Femur (tissue), 1 donor: ENCODE results near the gene PKMYT1.

Experiments used
- DNase-seq: peaks from one replicate; pipeline ENCODE4 v3.0.0-alpha.2; 2017

PKMYT1 gene

DNA sequence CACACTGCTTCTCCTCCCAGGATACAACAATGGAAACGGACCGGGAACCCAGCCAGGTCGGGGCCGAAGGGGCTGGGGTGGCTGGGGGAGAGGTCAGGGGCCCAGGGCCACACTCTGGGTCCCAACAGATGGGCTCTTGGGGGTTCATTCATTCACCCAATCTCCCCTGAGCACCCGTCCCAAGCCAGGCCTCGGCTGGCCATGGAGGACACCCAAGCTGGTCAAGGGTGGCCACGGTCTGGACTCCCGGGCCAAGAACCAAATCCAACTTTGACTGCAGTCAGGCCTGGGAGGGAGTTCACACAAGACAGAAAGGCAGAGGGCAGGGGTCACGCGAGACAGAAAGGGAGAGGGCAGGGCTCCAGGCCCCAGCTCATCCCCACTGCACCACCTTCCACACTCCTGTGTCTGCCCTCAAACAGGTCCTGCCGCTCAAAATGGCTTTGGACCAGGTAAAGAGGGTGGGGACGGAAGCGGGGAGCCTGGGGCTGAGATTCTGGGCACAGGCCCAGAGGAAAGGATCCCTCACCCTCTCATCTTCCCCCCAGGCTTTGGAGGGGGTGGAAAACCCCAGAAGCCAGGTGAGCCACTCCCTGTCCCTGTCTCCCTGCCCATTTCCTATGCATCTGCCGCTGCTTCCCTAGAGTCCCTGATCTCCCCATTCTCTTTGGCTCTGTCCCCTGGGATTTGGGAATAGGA, 12.3 kb upstream of the PKMYT1 start:
- DNase-seq, result no peak

DNA sequence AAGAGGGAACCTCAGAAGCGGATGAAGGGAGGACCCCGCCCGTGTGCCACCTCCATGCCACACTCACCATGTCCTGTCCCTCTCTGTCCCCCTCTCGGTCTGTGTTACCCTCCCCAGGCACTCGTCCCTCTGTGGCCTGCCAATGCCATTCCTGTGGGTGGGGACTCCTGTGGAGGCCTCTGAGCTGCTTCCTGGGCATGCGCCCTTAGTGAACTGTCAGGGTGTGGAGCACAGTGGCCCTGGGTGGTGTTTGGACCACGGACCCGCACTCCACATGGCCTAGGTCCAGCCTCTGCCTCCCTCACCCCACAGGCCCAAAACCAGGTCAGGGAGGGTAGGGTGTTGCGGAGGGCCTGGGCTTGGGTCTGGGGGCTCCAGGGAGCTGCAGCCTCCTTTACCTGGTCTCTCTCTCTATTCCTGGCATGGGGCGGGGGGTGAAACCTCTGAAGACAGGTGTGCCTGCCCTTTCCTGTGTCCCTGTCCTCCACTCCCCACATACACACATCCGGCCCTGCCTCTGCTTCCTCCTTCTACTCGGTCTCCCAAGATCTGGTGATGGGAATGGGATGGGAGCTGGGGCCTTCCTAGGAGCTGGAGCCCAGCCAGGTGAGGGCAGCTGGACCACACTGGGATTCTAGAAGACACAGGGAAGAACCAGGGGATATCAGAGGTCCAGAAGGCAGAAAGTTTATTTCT, 11.5 kb upstream of the PKMYT1 start:
- no peak for DNase-seq

DNA sequence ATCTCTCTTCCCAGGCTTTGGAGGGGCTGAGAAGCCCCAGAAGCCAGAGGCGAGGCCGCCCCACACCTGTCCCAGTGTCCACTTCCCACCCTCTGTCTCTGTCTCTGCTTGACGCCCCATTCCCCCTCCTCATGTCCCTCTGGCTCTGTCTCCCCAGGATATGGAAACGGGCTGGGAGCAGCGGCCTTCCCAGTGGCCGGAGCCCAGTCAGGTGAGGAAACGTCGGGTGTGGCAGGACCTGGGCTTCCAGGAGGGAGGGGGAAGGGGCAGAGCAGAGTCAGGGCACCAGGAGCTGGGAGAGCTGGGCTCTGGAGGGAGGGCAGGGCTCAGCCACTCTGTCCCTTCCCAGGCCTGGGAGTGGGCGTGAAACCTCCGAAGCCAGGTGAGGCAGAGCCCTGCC, 10.6 kb upstream of the PKMYT1 start:
- DNase-seq, result no peak

DNA sequence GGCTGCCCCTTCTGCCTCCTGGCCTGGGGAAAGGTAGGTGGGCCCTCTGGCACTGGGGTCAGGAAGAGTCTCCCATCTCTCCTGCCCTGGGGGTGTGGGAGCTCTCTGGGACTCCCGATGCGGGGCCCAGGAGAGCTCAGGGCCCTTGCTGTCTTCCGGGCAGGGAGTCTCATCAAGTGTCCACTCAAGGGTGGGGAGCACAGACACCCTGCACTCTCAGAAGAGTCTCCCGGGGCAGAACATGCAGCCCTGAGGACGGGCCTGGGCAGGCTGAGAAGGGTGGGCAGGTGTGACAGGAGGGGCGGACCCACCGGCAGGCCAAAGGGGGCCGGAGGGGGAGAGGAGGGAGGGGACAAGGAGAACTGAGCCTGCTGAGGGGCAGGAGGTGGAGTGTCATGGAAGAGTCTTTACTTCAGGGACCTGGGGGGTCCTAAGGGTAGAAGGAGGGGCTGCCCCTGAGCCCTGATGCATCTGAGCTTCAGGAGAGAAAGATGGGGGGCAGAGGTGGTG, 8.4 kb upstream of the PKMYT1 start:
- no peak for DNase-seq

DNA sequence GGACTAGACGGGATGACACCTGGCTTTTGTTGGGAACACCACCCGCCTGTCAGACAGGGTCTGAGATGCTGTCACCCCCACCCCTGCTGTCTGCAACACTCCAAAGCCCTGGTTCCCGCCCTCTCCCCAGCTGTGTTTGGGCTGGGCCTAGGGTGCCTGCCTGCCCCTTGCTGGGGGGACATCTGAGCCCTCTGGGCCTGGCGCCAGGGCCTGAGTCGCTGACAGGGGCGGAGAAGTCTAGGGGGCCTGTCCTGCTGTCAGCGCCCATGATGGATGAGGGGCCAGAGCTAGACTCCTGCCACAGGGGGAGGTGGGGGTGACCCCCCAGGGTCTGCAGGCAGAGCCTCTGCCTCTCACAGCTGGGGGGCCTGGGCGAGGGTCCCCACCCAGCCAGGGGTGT, 7.6 kb upstream of the PKMYT1 start:
- peak; percentile 74 for DNase-seq

DNA sequence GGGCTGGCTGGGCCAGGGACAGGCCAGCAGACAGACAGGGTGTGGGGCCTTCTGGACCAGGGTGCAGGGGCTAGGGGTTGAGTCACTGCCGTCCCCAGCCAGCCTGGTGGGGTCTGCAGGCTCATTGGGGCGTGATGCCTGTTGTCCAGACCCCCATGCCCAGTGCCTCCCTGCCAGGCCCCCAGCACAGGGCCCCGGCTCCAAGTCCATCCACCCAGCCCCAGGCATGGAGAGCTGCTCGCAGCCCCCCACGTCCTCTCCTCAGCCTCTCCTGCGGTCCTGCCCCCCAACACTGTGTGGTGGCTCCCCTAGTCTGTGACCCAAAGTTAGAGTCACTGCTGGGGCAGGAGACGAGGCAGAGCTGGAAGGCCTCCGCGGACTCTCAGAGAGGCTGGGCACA, 7.0 kb upstream of the PKMYT1 start:
- DNase-seq, result no peak

DNA sequence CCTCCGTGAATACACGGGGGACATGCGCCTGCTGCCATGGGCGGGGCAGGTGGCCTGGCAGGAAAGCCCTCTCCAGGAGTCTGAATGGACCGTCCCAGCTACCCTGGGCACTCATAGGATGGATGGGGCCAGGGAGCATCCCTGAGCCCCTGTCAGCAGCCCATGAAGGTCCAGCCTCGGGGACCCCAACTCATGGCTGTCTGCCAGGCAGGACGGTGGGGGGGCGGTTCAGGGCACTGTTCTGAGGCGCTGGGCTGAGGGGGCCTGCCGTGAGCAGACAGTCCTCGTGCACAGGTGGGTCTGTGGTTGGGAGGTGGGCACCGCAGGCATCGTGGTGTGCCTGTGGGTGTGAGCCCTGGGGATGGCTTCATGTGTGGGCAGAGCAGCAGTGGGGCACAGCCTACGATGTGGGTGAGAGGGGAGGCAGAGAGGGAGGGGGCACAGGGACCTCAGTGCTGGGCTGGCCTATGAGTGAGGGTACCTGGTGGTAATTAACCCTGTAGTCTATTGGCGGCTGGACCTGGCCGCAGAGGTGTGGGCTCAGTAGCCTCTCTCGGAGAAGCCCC, 6.5 kb upstream of the PKMYT1 start:
- DNase-seq, result no peak

DNA sequence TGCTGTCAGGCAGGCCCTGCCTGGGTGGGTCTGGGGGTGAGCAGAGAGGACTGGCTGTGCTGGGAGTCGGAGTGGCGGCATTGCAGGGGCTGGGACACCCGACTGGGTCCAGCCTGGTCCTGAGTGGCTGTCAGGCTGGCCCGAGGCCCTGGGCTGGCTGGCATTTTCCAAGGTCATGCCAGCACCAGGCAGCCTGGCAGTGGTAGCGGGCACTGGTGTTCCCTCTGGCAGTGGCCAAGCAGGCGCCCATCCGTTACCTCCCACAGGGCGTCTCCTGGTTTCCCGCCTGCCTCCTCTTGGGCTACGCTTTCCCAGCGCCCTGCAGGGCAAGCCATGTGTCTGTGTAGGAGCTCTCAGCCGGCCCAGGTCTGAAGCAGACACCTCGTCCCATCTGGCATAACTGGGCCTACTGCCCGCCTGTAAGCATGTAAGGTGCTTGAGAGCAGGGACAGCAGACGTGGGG, 5.7 kb upstream of the PKMYT1 start:
- no peak for DNase-seq

DNA sequence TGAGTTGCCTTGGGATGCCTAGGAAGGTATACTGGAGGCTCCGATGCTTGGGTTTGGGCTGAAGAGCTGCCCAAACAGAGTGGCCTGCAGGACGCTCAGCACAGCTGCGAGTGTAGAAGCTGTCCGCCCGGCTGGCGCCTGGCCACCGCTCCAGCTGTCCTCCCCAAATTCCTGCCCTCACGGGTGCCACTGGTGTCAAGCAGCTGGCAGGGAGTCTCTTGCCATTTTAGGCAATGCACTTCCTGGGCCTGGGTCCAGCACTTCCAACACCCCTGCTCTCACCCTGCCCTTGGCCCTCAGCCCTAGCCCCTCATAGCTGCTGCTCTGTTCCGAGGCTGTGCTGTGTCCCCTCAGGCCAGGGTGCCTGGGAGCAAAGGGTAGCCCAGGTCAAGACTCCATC, 5.2 kb upstream of the PKMYT1 start:
- DNase-seq, result peak; percentile 87

DNA sequence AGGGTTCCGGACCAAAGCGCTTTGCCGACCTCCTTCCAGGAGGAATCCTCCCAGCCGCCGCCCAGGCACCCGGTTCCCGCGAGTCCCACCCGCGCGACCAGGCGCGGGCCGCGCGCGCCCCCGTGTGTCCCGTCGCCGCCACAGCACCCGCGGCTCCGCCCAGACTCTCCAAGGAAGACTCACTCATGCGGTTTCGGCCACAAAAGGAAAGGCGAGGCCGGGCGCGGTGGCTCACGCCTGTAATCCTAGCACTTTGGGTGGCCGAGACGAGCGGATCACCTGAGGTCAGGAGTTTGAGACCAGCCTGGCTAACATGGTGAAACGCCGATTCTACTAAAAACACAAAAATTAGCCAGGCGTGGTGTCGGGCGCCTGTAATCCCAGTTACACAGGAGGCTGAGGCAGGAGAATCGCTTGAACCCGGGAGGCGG, 3.5 kb upstream of the PKMYT1 start:
- peak; percentile 89 for DNase-seq

DNA sequence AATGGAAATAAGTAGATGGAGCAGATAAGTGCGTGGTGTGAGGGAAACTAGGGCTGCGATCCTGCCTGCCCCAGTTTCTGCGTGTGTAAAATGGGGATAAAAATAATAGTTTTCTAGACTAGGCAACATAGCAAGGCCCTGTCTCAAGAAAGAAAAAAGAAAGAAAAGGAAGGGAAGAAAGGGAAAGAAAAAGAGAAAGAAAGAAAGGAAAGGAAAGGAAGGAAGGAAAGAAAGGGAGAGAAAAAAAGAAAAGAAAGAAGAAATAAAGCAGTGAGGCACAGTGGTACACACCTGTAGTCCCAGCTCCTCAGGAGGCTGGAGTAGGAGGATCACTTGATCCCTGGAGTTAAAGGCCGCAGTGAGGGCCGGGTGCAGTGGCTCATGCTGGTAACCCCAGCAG, 2.2 kb upstream of the PKMYT1 start:
- no peak for DNase-seq

DNA sequence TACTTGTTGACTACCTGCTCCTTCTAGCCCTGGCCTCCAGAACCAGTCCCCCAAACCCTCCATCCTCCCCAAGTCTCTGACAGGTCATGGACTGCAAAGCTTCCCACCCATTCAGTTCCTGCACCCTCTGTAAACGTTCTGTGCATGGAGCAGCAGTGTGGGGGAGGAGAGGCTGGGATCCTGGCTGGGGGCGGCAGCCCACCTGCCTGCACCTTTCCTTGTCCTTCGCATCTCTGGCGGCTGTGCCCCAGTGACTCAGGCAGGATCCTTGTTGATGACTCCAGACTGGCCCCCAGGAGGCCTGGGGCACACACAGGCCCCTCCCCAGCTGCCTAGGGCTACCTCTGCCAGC, 1.6 kb upstream of the PKMYT1 start:
- DNase-seq, result no peak

DNA sequence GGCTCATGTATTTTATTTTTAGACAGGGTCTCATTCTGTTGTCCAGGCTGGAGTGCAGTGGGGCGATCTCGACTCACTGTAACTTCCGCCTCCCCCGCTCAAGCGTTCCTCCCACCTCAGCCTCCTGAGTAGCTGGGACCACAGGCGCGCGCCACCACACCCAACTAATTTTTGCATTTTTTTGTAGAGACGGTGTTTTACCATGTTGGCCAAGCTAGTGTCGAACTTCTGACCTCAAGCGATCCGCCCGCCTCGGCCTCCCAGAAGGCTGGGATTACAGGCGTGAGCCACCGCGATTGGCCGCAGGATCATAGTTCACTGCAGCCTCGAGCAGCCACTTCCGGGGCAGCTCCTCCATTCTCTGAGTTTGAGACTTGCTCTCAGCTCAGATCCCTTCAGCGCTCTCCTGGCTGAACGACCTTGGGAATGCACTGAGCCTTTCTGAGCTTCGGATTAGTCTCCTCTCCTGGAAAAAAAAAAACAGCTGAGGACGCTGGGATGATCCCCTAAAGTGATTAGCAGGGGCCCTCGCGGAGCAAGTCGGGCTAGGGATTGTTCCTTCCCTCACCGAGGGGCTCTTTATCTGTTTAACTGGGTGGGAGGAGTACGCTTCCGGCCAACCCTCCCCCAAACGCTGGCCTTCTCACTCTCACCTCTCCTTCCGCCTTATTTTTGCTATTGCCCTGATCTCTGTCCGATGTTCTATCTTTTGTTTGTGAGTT, 1.1 kb upstream of the PKMYT1 start:
- no peak for DNase-seq

DNA sequence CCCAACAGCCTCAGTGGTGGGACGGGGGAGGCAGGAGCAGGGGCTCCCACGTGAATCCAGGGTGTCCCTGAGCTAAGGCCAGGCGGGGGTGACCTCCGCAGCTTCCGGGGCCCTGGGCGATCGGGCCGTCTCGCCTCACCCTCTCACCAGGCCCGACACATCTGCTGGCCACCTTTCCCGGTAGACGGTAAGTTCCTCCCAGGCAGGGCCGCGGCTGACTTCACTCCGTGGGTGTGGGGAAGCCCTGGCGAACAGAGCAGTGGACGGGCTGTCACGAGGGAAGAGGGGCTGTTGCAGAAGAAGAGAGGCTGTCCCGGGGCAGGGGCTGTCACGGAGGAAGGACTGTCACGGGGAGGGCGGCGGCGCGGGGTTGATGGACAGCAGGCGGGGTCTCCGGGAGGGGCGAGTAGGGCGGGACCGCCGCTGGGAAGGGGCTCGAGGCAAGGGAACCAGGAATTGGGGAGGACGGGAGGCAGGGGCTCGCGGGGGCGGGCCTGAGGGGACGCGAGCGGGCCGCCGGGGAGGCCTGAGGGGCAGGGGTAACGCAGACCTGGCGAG, 498 bp downstream of the PKMYT1 start:
- no peak for DNase-seq

DNA sequence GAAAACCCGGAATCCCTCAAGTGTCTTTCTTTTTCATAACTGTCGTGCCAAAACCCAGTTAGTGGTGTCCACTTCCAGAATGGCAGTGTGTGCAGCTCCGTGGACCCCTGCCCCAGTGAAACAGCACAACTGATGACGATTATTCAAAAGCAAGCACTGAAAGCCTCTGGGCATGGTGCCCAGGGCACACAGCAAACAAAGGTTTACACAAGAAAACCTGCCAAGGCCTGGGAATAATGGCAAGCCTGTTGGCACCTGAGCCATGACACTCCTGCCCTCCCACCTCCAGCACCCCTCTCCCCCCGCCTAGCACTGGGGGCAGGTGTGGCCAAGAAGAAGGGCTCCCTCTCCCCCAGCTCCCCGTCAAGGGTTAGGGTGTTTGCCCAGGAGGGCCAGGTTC, 2.8 kb downstream of the PKMYT1 start:
- DNase-seq, result no peak

DNA sequence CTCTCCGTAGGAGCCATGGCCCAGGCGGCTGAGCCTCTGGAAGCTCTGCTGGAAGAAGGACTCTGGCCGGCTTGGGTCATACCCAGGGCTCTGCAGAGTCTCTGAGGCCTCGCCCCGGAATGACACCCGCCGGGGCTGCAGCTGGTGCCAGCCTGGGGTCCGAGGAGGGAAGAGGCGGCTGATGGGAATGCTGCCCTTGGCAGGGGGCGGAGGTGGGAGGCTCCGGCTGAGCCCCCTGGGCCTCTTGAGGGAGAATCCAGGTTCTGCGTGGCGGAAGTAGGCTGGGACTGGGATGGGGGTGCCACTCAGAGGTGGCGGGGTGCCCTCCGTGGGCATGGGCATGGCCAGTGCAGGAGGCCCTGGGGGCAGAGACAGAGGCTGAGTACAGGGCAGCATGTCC, 3.6 kb downstream of the PKMYT1 start:
- DNase-seq, result no peak

DNA sequence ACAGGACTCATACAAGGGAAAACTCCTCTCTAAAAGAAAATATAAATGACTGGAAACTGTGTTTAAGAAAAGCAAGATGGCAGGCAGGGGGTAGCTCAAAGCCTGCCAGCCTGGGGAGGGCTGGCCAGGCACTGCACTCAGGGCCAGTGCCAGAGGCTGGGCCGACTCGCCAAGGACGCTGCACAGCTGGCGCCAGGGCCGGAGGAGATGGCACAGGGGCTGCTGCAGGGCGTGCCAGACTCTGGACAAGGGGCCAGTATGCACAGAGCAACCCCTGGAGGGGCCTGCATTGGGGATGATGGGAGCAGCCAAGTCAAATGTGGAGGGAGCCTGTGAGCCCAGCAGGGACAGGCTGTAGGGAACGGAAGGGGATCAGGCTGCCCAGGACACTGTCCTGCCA, 4.0 kb downstream of the PKMYT1 start:
- no peak for DNase-seq

DNA sequence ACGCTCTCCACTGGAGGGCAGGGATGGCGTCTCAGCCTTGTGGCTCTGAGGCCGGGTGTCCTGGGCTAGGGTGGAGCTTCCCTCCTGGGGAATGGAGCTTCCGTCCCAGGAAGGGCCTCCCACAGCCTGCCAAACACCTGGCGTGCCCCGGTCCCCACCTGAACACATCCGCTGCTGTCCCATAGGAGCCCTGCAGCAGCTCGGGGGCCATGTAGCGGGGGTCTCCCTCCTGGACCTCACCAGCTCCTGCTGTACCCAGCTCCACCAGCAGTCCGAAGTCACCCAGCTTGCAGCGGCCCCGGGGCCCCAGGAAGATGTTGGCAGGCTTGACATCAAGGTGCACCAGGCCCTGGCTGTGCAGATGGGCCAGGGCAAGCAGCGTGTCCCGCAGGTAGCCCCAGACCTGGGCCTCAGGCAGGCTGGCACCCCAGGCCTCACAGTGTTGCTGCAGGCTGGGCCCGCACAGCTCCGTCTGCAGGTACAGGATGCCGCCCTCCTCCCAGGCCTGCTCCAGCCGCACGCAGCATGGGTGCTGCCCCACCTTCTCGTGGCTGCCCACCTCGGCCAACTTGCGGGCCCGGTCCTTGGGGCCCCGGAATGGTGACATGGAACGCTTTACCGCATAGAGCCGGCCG, 5.0 kb downstream of the PKMYT1 start:
- no peak for DNase-seq

DNA sequence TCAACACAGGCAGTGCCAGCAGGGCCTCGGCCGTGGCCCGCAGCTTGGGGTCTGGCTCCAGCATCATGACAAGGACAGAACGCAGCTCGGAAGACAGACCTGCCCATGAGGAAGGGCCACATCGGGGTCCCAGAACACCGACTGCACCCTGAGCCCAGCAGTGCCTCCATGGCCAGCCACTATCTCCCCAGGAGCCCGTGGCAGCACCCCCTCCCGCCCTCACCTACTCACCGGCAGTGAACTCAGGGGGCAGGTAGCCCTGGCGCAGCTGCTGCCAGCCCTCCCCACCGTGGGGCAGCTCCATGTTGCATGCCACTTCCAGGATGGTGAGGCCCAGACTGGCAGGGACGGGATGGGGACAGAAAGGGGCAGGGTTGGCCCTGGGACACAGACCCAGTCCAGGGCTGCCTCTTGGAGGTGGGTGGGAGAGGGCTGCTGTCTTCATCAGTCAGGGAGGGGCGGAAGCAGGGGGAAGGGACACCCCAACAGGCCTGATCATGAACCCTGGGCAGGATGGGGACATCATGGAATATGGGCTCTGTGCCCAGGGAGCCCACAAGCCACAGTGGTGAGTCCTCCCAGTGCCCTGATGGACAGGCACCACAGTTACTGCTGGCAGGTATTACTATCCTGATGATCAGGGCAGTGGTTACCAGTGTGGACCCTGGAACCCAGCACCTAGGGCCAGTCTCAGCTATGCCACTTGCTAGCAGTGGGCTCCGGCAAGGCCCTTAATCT, 5.8 kb downstream of the PKMYT1 start:
- DNase-seq, result no peak

DNA sequence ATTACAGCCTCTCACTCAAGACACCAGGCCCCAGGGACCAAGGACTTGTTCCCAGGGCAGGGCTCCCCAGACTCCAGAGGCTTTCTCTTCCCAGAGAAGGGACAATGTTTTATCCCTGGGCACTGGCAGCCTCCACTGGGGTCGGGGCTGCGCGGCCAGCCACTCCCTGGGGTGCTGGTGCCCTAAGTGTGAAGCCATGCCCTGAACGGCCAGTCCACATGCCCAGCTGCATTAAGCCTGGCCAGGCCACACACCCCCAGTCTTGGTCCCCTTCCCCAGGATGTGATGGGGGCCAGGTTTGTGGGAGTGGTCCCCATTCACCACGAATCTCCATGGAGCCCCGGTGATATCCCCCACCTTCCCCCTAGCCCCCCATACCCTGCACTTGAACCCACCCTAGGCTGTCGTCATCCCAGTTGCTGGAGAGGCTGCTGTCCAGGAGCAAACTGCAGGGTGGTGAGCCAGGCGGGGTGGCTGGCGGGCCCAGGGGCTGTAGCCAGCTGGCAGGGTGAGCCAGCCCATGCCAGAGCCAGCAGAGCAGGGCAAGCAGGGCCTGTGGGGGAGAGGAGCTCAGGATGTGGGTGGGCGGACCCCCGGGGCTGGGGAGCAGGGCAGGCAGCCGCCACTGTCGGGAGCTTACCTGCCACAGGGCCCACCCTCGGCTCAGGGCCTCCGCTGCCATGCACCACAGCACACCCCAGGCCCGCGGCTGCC, 6.5 kb downstream of the PKMYT1 start:
- no peak for DNase-seq

DNA sequence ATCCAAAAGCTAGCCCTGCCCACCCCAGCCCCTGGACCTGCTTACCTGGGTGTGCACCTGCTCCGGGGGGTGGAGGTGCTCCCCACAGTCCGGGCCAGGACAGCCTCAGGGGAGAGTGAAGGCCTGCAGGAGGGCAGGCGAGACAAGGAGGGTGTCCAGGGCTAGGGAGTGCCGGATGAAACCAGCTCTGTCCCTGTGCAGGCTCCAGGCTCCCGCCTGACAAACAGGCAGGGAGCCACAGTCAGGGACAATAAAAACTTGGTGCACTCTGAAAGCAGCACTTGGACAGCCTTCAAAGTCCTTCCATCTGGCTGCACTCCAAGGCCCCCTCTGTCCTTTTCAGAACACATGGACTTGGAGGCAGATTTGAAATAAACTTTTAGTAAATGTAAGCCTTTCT, 7.2 kb downstream of the PKMYT1 start:
- DNase-seq, result no peak
